Islet precursor cell (in vitro differentiated cells): ENCODE results near the gene FBXO24.

Experiments used
- DNase-seq: peaks from one replicate; pipeline ENCODE4 v3.0.0-alpha.2; 2018

FBXO24 gene

GRCh38 chr7:100626530-100627237, 40.6 kb downstream of the FBXO24 start:
- DNase-seq, result peak; percentile 94

- DNase-seq, result no peak
Measured at GRCh38 chr7:100627238-100627549, 41.1 kb downstream of the FBXO24 start.

- DNase-seq, result peak; percentile 90
Measured at GRCh38 chr7:100629117-100629716, 43.1 kb downstream of the FBXO24 start.

- no peak for DNase-seq
Measured at GRCh38 chr7:100630066-100630465, 43.9 kb downstream of the FBXO24 start.

GRCh38 chr7:100632951-100633717, 47.0 kb downstream of the FBXO24 start:
- peak; percentile 76 for DNase-seq

DNA sequence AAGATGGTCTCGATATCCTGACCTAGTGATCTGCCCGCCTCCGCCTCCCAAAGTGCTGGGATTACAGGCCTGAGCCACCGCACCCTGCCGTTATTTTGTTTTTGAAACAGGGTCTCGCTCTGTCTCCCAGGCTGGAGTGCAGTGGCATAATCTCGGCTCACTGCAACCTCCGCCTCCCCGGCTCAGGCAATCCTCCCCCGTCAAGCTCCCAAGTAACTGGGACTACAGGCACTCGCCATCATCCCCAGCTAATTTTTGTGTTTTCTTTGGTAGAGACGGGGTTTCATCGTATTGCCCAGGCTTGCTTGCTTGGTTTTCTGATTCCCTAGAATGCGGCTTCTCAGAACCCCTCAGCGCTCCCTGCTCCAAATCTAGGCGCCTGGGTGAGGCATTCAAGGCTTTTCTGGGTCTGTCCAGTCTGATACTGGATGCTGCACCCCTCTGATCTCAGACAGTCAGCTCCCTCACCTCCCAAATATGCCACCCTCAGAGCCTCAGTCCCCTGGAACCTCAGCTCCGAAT, 53.9 kb downstream of the FBXO24 start:
- DNase-seq, result no peak

GRCh38 chr7:100640517-100641440, 54.7 kb downstream of the FBXO24 start:
- no peak for DNase-seq

DNA sequence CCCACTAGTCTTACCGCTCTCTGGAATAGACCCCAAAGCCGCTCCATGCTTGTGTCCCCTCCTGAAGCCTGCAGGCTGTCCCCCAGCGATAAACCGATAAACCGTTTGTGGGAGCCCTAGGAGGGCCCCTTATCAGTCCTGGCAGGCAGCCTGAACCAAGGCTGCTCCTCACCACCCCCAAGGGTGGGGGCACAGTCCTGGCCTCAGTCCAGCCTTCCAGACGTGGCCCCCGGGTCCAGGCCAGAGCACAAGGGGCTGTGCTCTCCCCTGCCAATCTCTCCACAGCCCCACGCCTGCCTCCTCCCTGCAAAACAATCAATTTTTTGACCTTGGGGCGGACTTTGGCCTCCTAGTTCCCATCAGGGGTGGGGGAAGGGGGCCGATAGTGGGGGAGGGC, 55.3 kb downstream of the FBXO24 start, which contains the start of gene TFR2:
TSS of gene TFR2 (minus strand) at position 90 of the 397 bp plus-strand sequence. CDS start at position 47, 43 bp downstream.
- DNase-seq, result no peak

- no peak for DNase-seq
Measured at GRCh38 chr7:100641860-100642533, 55.9 kb downstream of the FBXO24 start.

DNA sequence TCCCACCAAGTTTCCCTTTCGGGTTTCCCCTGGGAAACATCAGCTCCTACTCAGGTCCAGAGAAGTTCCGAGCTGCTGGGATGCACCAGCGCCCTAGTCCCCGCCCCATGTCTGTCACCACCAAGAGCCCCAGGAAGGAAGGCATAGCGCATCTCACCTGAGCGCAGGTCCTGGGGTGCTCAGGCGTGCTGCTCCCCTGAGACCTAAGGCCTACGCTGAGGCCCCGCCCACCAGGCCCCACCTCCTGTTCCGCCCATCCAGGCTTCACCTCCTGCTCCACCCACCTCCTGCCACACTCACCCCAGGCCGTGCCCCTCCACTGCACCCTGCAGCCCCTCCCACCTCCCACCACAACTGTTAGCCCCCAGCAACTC, 56.4 kb downstream of the FBXO24 start:
- no peak for DNase-seq

DNA sequence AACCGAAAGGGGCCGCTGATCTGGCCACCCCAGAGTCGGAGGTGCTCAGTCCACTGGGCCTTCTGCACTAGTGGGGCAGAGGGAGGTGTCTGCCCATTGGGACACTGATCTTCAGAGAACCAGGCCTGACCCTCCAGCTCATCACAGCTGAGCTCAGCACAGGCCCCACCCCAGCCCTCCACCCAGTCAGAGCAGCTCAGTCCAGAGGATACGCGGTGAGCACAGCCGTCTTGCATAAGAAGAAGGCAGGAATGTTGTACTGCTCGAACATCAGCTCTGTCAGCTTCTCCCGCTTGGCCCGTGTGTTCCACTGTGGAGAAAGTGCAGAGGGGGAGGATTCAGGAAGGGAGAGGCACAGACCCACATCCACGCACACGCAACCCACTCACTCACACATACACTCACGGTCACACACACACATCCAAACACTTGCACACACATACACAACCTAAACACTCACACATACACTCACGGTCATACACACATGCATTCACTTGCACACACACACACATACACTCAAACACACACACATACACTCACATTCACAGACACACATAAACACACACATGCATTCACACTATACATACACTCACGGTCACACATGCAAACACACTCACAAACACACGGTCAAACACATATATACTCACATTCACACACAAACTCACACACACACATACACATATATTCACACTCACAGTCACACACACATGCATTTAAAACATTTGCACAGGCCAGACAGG, 63.9 kb downstream of the FBXO24 start:
- no peak for DNase-seq
